Bronchial epithelial cell (primary cell): ENCODE measurements around the gene ADGRG3. TPM values are rescaled to one million over a fixed set of nuclear protein-coding genes. Genes with fewer than 3 reads are reported as not detected.

ENCODE experiments used
- DNase-seq: peaks from one replicate; pipeline ENCODE4 v3.0.0-alpha.2; 2010; ENCODE audit warnings: low read depth
- FAIRE-seq: peaks from 2 replicates; lab custom pipeline; 2011; peaks lifted over from hg19 to GRCh38; lab: Jason Lieb, UNC
- H3K27me3 ChIP-seq: 2 replicates; pipeline ENCODE4 v1.5.1; 2011; ENCODE audit warnings: low read length; ENCODE audit not compliant: control insufficient read depth, insufficient read depth
- H3K36me3 ChIP-seq: 2 replicates; pipeline ENCODE4 v1.5.1; 2011; ENCODE audit warnings: low read length; ENCODE audit not compliant: control insufficient read depth, insufficient read depth
- H3K4me3 ChIP-seq: 2 replicates; pipeline ENCODE4 v1.5.1; 2011; ENCODE audit warnings: mild to moderate bottlenecking, low read depth, low read length, control low read depth
- CTCF ChIP-seq: IDR thresholded peaks from 2 replicates; pipeline ENCODE4 v1.5.1; 2011; ENCODE audit warnings: mild to moderate bottlenecking, moderate library complexity, low read length, control low read depth, inconsistent platforms; ENCODE audit not compliant: insufficient read depth, severe bottlenecking
- total RNA-seq: library from RNA; depleted of rRNA; stranded (reverse); fragments of >200 nt; gene quantifications from 2 replicates; pipeline ENCODE4 v1.2.1, GENCODE V29; 2014

The ADGRG3 gene
- total RNA-seq, 1 donor from 2014 or later = not detected

GRCh38 chr16:57647136-57647875, 20.8 kb upstream of the ADGRG3 start:
- DNase-seq (no peak), FAIRE-seq (peak; percentile 18)
- H3K27me3 ChIP-seq = no peaks in the 10 kb centered on the region
- peaks cover 46% of the 10 kb centered on the region for H3K36me3 ChIP-seq
- no peak overlapping the region for H3K4me3 ChIP-seq
- TF ChIP-seq CTCF = no peak

- H3K36me3 ChIP-seq = peaks cover 51% of the 10 kb centered on the region
- no peak for DNase-seq
- no peak overlapping the region for H3K4me3 ChIP-seq
- no peak for TF ChIP-seq CTCF
- FAIRE-seq = no peak
- no peaks in the 10 kb centered on the region for H3K27me3 ChIP-seq
These were observed 20.0 kb upstream of the ADGRG3 start for GRCh38 chr16:57648125-57648524.

- Histone ChIP-seq H3K36me3 (peaks cover 52% of the 10 kb centered on the region), H3K27me3 (no peaks in the 10 kb centered on the region), H3K4me3 (no peak overlapping the region)
- TF ChIP-seq CTCF = peak; percentile 100
- FAIRE-seq (peak; percentile 55), DNase-seq (peak; percentile 61)
These were observed 19.3 kb upstream of the ADGRG3 start for GRCh38 chr16:57648581-57649442.

- DNase-seq = no peak
- peaks cover 51% of the 10 kb centered on the region for H3K36me3 ChIP-seq
- no peak for FAIRE-seq
- TF ChIP-seq CTCF = no peak
- H3K27me3 ChIP-seq = no peaks in the 10 kb centered on the region
- no peak overlapping the region for H3K4me3 ChIP-seq
These were observed 18.7 kb upstream of the ADGRG3 start for GRCh38 chr16:57649443-57649751.

- Histone ChIP-seq H3K36me3 (peaks cover 47% of the 10 kb centered on the region), H3K27me3 (no peaks in the 10 kb centered on the region), H3K4me3 (no peak overlapping the region)
- no peak for TF ChIP-seq CTCF
- no peak for DNase-seq
- no peak for FAIRE-seq
These were observed 18.3 kb upstream of the ADGRG3 start for GRCh38 chr16:57649846-57650245.
